Measurements from ENCODE around the gene NOXO1. TPM values are rescaled to one million over a fixed set of nuclear protein-coding genes. Genes with fewer than 3 reads are reported as not detected.
A peak's percentile ranks its signal among the peaks of the same experiment; 100 is the strongest.
"Not testable (repeated sequence)": the region's sequence is repeated elsewhere in the genome, so short reads cannot be mapped to it uniquely, and the experiment has no call there.

NOXO1 gene
- polyA plus RNA-seq, 1 donor (not counting 4 experiments of a cell fraction or from before 2014, with no cell fraction given), result 0.38 TPM

DNA sequence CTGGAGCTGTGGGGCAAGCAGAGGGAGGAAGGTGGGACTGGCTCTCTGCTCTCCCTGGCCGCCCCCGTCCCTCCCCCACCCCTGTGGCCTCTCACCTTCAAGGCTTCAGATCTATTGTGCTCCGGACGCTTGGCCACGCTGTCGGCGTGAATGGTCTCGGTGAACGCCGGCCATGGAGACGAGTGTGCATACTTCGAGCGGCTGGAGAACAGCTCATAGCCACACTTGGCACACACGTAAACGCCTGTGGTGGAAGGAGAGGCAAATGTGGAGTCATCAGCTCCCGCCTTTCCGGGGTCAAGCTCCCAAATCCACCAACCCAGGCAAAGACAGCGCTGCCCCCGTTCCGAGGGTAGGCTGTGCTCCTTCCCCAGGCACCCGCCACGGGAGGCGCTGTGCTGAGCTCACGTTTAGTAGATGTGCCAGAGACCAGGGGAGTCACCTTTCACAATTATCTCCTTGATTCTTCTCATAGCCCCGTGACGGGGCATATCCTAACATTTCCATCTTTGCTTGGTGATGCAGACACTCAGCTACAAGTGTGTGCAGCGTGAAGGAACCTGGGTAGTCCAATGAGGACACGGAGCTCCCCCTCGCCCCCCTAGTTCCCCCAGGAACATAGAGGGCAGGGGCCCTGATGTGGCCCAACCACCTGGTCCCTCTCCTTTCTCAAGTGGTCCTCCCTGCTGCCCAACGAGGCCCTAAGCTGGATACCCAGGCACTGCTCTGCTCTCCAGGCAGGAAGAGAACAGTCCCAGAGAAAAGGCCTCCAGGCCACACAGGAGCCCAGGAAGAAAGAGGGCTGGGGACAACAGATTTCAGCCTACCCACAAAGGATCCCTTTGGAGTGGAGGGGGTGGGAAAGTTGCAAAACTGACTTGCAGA is 39.9 kb downstream of the NOXO1 start:
- H3K9me1 ChIP-seq (ENCODE audit: control insufficient read depth, extremely low read depth, insufficient read depth, low read length), result no peaks in the 10 kb centered on the region
- no peak overlapping the region for H2AFZ ChIP-seq (ENCODE audit: control insufficient read depth, low read length)
- TF ChIP-seq EZH2 (IDR thresholded peaks at IDR 0.05; ENCODE audit: low read length) (no peak), CTCF (optimal IDR thresholded peaks at IDR 0.05 in 1 of 3, IDR thresholded peaks at IDR 0.05 in 1 of 3, conservative IDR thresholded peaks at IDR 0.05 in 1 of 3; ENCODE audit: extremely low read depth in 1 of 3, insufficient read depth in 2 of 3, low read length in 3 of 3) (peak; percentile 10 to 62 (median 31))
- H3K79me2 ChIP-seq (ENCODE audit: control insufficient read depth, insufficient read depth, low read length), result no peaks in the 10 kb centered on the region
- peaks cover 0 to 4% of the 10 kb centered on the region in 2 experiments for H3K36me3 ChIP-seq (ENCODE audit: control insufficient read depth in 2 of 2, extremely low read depth in 1 of 2, insufficient read depth in 2 of 2, low read length in 2 of 2)
- H3K9me3 ChIP-seq (ENCODE audit: control insufficient read depth, low read depth, low read length), result no peaks in the 10 kb centered on the region
- peak overlapping the region; percentile 25 for H3K9ac ChIP-seq (ENCODE audit: control insufficient read depth, extremely low read depth, insufficient read depth, low read length)
- no peaks in the 10 kb centered on the region for H4K20me1 ChIP-seq (ENCODE audit: control insufficient read depth, extremely low read depth, insufficient read depth, low read length)
- peaks cover 20% of the 10 kb centered on the region for H3K4me1 ChIP-seq (ENCODE audit: control insufficient read depth, extremely low read depth, insufficient read depth, low read length)
- H3K4me3 ChIP-seq (ENCODE audit: control insufficient read depth in 2 of 3, extremely low read depth in 1 of 3, insufficient read depth in 2 of 3, low read depth in 1 of 3, low read length in 3 of 3), result peak overlapping the region in 2 of 3 experiments; percentile 80 to 93
- DNase-seq (ENCODE audit: low read depth, low spot score) (no peak), FAIRE-seq (no peak)
- H3K4me2 ChIP-seq (ENCODE audit: control insufficient read depth, extremely low read depth, insufficient read depth, low read depth, low read length), result peak overlapping the region; percentile 88
- dilution Hi-C loops (cut with MboI; ENCODE audit: extremely low pct_ligation_motif_present, low sequenced_read_pairs), result no loop called here
- H3K27ac ChIP-seq (ENCODE audit: control insufficient read depth, insufficient read depth, low read length), result no peak overlapping the region
- H3K27me3 ChIP-seq (ENCODE audit: control insufficient read depth, extremely low read depth, insufficient read depth, low read length), result no peaks in the 10 kb centered on the region

- H3K79me2 ChIP-seq (ENCODE audit: control insufficient read depth, insufficient read depth, low read length), result no peaks in the 10 kb centered on the region
- no peak overlapping the region for H3K27ac ChIP-seq (ENCODE audit: control insufficient read depth, insufficient read depth, low read length)
- dilution Hi-C loops (cut with MboI; ENCODE audit: extremely low pct_ligation_motif_present, low sequenced_read_pairs), result no loop called here
- FAIRE-seq (no peak), DNase-seq (ENCODE audit: low read depth, low spot score) (no peak)
- no peaks in the 10 kb centered on the region for H3K9me3 ChIP-seq (ENCODE audit: control insufficient read depth, low read depth, low read length)
- no peak overlapping the region for H3K4me2 ChIP-seq (ENCODE audit: control insufficient read depth, extremely low read depth, insufficient read depth, low read depth, low read length)
- H3K9ac ChIP-seq (ENCODE audit: control insufficient read depth, extremely low read depth, insufficient read depth, low read length), result no peak overlapping the region
- no peak overlapping the region for H2AFZ ChIP-seq (ENCODE audit: control insufficient read depth, low read length)
- H3K9me1 ChIP-seq (ENCODE audit: control insufficient read depth, extremely low read depth, insufficient read depth, low read length), result no peaks in the 10 kb centered on the region
- H3K27me3 ChIP-seq (ENCODE audit: control insufficient read depth, extremely low read depth, insufficient read depth, low read length), result no peaks in the 10 kb centered on the region
- no peak overlapping the region for H3K4me3 ChIP-seq (ENCODE audit: control insufficient read depth in 2 of 3, extremely low read depth in 1 of 3, insufficient read depth in 2 of 3, low read depth in 1 of 3, low read length in 3 of 3)
- peaks cover 22% of the 10 kb centered on the region for H3K4me1 ChIP-seq (ENCODE audit: control insufficient read depth, extremely low read depth, insufficient read depth, low read length)
- no peaks in the 10 kb centered on the region for H4K20me1 ChIP-seq (ENCODE audit: control insufficient read depth, extremely low read depth, insufficient read depth, low read length)
- H3K36me3 ChIP-seq (ENCODE audit: control insufficient read depth in 2 of 2, extremely low read depth in 1 of 2, insufficient read depth in 2 of 2, low read length in 2 of 2), result peaks cover 0 to 4% of the 10 kb centered on the region in 2 experiments
- TF ChIP-seq CTCF (optimal IDR thresholded peaks at IDR 0.05 in 1 of 3, IDR thresholded peaks at IDR 0.05 in 1 of 3, conservative IDR thresholded peaks at IDR 0.05 in 1 of 3; ENCODE audit: extremely low read depth in 1 of 3, insufficient read depth in 2 of 3, low read length in 3 of 3) (no peak), EZH2 (IDR thresholded peaks at IDR 0.05; ENCODE audit: low read length) (no peak)
Measured at GRCh38 chr16:1940273-1941161, 40.8 kb downstream of the NOXO1 start.

DNA sequence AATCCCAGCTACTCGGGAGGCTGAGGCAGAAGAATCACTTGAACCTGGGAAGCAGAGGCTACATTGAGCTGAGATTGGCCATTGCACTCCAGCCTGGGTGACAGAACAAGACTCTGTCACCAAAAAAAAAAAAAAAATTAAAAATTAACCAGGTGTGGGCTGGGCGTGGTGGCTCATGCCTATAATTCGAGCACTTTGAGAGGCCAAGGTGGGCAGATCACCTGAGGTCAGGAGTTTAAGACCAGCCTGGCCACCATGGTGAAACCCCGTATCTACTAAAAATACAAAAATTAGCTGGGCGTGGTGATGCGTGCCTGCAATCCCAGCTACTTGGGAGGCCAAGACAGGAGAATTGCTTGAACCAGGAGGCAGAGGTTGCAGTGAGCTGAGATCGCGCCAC is 41.4 kb downstream of the NOXO1 start:
- H3K4me3 ChIP-seq (ENCODE audit: control insufficient read depth in 2 of 3, extremely low read depth in 1 of 3, insufficient read depth in 2 of 3, low read depth in 1 of 3, low read length in 3 of 3); H3K9ac ChIP-seq (ENCODE audit: control insufficient read depth, extremely low read depth, insufficient read depth, low read length); dilution Hi-C loops (cut with MboI; ENCODE audit: extremely low pct_ligation_motif_present, low sequenced_read_pairs); H2AFZ ChIP-seq (ENCODE audit: control insufficient read depth, low read length); DNase-seq (ENCODE audit: low read depth, low spot score); H3K79me2 ChIP-seq (ENCODE audit: control insufficient read depth, insufficient read depth, low read length); H3K4me2 ChIP-seq (ENCODE audit: control insufficient read depth, extremely low read depth, insufficient read depth, low read depth, low read length); FAIRE-seq; H3K27me3 ChIP-seq (ENCODE audit: control insufficient read depth, extremely low read depth, insufficient read depth, low read length); H4K20me1 ChIP-seq (ENCODE audit: control insufficient read depth, extremely low read depth, insufficient read depth, low read length); H3K27ac ChIP-seq (ENCODE audit: control insufficient read depth, insufficient read depth, low read length); H3K9me1 ChIP-seq (ENCODE audit: control insufficient read depth, extremely low read depth, insufficient read depth, low read length); H3K36me3 ChIP-seq (ENCODE audit: control insufficient read depth in 2 of 2, extremely low read depth in 1 of 2, insufficient read depth in 2 of 2, low read length in 2 of 2); H3K9me3 ChIP-seq (ENCODE audit: control insufficient read depth, low read depth, low read length): not testable (repeated sequence)
- H3K4me1 ChIP-seq (ENCODE audit: control insufficient read depth, extremely low read depth, insufficient read depth, low read length), result peaks cover 27% of the 10 kb centered on the region

Measured in keratinocyte (primary cell).